ENCODE measurements around the gene TMPRSS2. TPM values are rescaled to one million over a fixed set of nuclear protein-coding genes. Genes with fewer than 3 reads are reported as not detected.

TMPRSS2 gene
- total RNA-seq, 1 experiment from 2014 or later: not detected

- no peak for DNase-seq (ENCODE audit: low read depth)
Measured at GRCh38 chr21:41451753-41452676, 55.9 kb downstream of the TMPRSS2 start.

GRCh38 chr21:41449613-41450012 lies 58.3 kb downstream of the TMPRSS2 start:
- DNase-seq (ENCODE audit: low read depth): no peak

GRCh38 chr21:41447356-41447755 lies 60.6 kb downstream of the TMPRSS2 start:
- DNase-seq (ENCODE audit: low read depth): no peak

GRCh38 chr21:41446586-41446985 lies 61.4 kb downstream of the TMPRSS2 start:
- DNase-seq (ENCODE audit: low read depth): peak; percentile 59

GRCh38 chr21:41445465-41445862 lies 62.5 kb downstream of the TMPRSS2 start:
- no peak for DNase-seq (ENCODE audit: low read depth)

GRCh38 chr21:41444703-41445464 lies 63.1 kb downstream of the TMPRSS2 start:
- no peak for DNase-seq (ENCODE audit: low read depth)

- no peak for DNase-seq (ENCODE audit: low read depth)
Measured at GRCh38 chr21:41443562-41443961, 64.4 kb downstream of the TMPRSS2 start.

- DNase-seq (ENCODE audit: low read depth): no peak
Measured at GRCh38 chr21:41442481-41443186, 65.3 kb downstream of the TMPRSS2 start.

- no peak for DNase-seq (ENCODE audit: low read depth)
Measured at GRCh38 chr21:41441546-41441945, 66.4 kb downstream of the TMPRSS2 start.

GRCh38 chr21:41439248-41439647 lies 68.7 kb downstream of the TMPRSS2 start:
- DNase-seq (ENCODE audit: low read depth): no peak

- no peak for DNase-seq (ENCODE audit: low read depth)
Measured at GRCh38 chr21:41438425-41439113, 69.4 kb downstream of the TMPRSS2 start.

- no peak for DNase-seq (ENCODE audit: low read depth)
Measured at GRCh38 chr21:41437729-41438128, 70.2 kb downstream of the TMPRSS2 start.

- DNase-seq (ENCODE audit: low read depth): no peak
Measured at GRCh38 chr21:41435706-41436105, 72.3 kb downstream of the TMPRSS2 start.

- DNase-seq (ENCODE audit: low read depth): no peak
Measured at GRCh38 chr21:41433566-41433965, 74.4 kb downstream of the TMPRSS2 start.

- DNase-seq (ENCODE audit: low read depth): no peak
Measured at GRCh38 chr21:41432562-41433460, 75.1 kb downstream of the TMPRSS2 start.

- DNase-seq (ENCODE audit: low read depth): no peak
Measured at GRCh38 chr21:41431788-41432548, 76.0 kb downstream of the TMPRSS2 start.

GRCh38 chr21:41429925-41430491 lies 78.0 kb downstream of the TMPRSS2 start:
- no peak for DNase-seq (ENCODE audit: low read depth)

- no peak for DNase-seq (ENCODE audit: low read depth)
Measured at GRCh38 chr21:41429305-41429704, 78.7 kb downstream of the TMPRSS2 start.

- no peak for DNase-seq (ENCODE audit: low read depth)
Measured at GRCh38 chr21:41428847-41429246, 79.1 kb downstream of the TMPRSS2 start.

All from LHCN-M2 (cell line).